T-helper 1 cell treated with Interleukin-12 subunit alpha and Interleukin-12 subunit beta and Interleukin-4 antibody, amounts not matched to agents 30 ng/mL and 1 ng/mL, for 36 hours (primary cell): ENCODE measurements around the gene PPP2R5D. TPM values are rescaled to one million over a fixed set of nuclear protein-coding genes. Genes with fewer than 3 reads are reported as not detected.
"Not testable (repeated sequence)": the region's sequence is repeated elsewhere in the genome, so short reads cannot be mapped to it uniquely, and the experiment has no call there.

ENCODE experiments used
- intact Hi-C: fragments of 100-400 bp; cut with micrococcal nuclease; formaldehyde crosslinking; loops from one replicate; pipeline ENCODE4 v1.15.1; 2024
- total RNA-seq: library from RNA; stranded (reverse); gene quantifications from 2 replicates; pipeline ENCODE4 v1.2.3, GENCODE V29; 2022

PPP2R5D gene
- total RNA-seq, result 58.3 and 59.4 TPM in 2 replicates

- intact Hi-C loops, result loop anchor here (1.0 to 5.0 kb wide), 12 partner anchors 30 to 533 kb away; partner anchors contain the start of genes ABCC10, CNPY3, CUL7 and KLC4
Measured at GRCh38 chr6:42984001-42984923, at the start of gene PPP2R5D. PPP2R5D (plus strand) TSS chr6:42984570; CDS start chr6:42984678, 108 bp downstream.

GRCh38 chr6:42935322-42935721 lies 49.0 kb upstream of the PPP2R5D start:
- intact Hi-C loops, result no loop called here

- intact Hi-C loops, result no loop called here
Measured at GRCh38 chr6:42936398-42936797, 48.0 kb upstream of the PPP2R5D start.

GRCh38 chr6:42937548-42938427 lies 46.6 kb upstream of the PPP2R5D start:
- intact Hi-C loops, result no loop called here

GRCh38 chr6:42938428-42938796 lies 46.0 kb upstream of the PPP2R5D start:
- intact Hi-C loops, result no loop called here

GRCh38 chr6:42938987-42939809 lies 45.2 kb upstream of the PPP2R5D start:
- intact Hi-C loops, result no loop called here

- intact Hi-C loops, result no loop called here
Measured at GRCh38 chr6:42939810-42940167, 44.6 kb upstream of the PPP2R5D start.

- intact Hi-C loops, result no loop called here
Measured at GRCh38 chr6:42940493-42941045, 43.8 kb upstream of the PPP2R5D start.

- intact Hi-C loops, result not testable (repeated sequence)
Measured at GRCh38 chr6:42941356-42941755, 43.0 kb upstream of the PPP2R5D start.

GRCh38 chr6:42942444-42942843 lies 41.9 kb upstream of the PPP2R5D start:
- intact Hi-C loops, result no loop called here

GRCh38 chr6:42947950-42948349 lies 36.4 kb upstream of the PPP2R5D start:
- intact Hi-C loops, result no loop called here

GRCh38 chr6:42952389-42952788 lies 32.0 kb upstream of the PPP2R5D start:
- intact Hi-C loops, result no loop called here

- intact Hi-C loops, result not testable (repeated sequence)
Measured at GRCh38 chr6:42954405-42954804, 30.0 kb upstream of the PPP2R5D start.

GRCh38 chr6:42958125-42958524 lies 26.2 kb upstream of the PPP2R5D start:
- intact Hi-C loops, result no loop called here

GRCh38 chr6:42959917-42960242 lies 24.5 kb upstream of the PPP2R5D start:
- intact Hi-C loops, result no loop called here

- intact Hi-C loops, result no loop called here
Measured at GRCh38 chr6:42960243-42961019, 23.9 kb upstream of the PPP2R5D start, which contains the start of gene GNMT. GNMT (plus strand) TSS chr6:42960754; CDS start chr6:42960768, 14 bp downstream.

- intact Hi-C loops, result no loop called here
Measured at GRCh38 chr6:42961020-42961470, 23.3 kb upstream of the PPP2R5D start.

- intact Hi-C loops, result loop anchor here (2.0 kb wide), 1 partner anchor 33 kb away; no protein-coding TSS in a partner anchor
Measured at GRCh38 chr6:42962096-42962495, 22.3 kb upstream of the PPP2R5D start.

GRCh38 chr6:42962502-42963178 lies 21.7 kb upstream of the PPP2R5D start:
- intact Hi-C loops, result loop anchor here (2.0 kb wide), 1 partner anchor 32 kb away; no protein-coding TSS in a partner anchor
